CD4-positive, alpha-beta T cell treated with Interleukin-4 for 1 hour (primary cell): ENCODE results near the gene PRKCA.

Experiments
- DNase-seq, 2 donors: peaks; one replicate each; pipeline ENCODE4 v3.0.0-alpha.2; 2020 to 2022

Gene PRKCA

DNA sequence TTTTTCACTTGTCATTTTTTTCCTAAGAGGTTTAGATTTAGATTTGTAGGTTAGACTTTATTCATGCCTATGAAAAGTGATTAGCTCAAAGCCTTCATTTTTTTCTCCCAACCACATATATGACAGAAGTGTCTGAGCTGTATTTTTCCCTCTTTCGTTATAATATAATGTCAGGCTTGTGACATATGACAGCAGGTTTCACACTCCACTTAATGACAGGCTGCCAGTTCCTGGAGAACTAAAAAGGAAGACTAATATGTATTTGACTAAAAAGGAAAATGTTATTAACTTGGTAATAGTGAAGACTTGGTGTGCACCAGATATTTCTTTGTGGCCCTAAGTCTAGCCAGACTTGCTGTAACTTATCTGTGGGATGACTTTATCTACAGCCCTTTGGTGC is 331.8 kb downstream of the PRKCA start:
- no peak for DNase-seq

DNA sequence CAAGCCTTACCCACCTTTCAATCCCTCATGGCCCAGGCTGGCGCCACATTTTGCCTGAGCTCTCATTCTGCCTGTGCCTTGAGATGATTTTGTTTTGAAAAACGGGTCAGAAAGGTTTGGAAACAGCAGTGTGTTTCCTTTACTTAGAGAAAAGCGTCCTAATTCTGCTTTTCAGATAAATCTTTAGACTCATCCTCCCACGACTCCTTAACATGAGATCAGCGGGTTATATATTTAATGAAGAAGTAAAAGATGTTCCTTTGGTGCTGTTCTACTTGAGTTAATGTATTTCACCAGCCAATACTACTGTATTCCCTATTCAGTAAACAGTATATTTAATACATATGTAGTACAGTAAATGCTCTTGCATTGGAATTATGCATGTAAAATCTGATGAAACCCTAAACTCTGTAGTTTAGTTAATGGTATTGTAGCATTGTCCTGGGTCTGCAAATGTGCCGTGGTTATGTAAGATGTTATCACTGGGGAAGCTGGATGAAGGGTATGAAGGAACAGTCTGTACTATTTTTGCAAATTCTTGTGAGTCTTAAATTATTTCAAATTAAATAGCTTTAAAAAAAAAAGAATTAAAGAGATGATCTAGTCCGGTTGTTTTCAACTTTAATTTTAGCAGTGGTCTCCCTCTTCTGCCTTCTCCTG is 333.1 kb downstream of the PRKCA start:
- no peak for DNase-seq

DNA sequence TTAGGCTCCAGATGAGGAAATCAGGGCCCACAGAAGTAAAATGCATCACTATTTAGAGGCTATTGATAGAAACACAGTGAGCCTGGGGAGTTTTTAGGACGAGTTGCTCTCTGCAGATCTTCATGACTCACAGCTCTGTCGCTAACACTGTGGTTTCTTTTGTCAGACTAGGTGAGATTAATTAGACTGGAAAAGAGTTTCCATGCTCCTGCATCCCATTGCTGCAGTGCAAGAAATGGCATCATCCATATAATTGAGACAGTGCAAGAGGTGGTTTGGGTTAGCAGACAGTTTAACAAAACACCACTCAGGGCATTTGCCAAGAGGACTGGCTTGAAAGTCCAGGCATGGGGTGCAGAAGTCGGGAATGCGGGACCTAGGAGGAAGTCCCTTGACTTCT is 333.7 kb downstream of the PRKCA start:
- no peak for DNase-seq

DNA sequence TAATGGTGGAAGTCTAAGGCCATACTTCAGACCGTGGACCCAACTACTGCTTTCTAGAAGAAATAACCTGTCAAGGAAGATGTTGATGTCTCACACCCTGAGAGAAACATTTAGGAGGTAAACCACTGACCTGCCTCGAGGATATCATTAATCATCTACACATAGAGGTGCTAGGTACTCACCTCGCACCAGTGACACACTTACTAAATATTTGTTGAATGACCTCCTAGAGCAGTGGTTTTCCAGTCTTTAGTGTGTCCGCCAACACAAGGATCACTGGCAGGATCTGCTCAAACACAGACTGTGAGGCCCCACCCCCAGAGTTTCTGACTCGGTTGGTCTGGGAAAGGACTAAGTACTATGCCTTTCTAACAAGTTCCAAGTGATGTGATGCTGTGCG is 335.1 kb downstream of the PRKCA start:
- DNase-seq, result no peak

DNA sequence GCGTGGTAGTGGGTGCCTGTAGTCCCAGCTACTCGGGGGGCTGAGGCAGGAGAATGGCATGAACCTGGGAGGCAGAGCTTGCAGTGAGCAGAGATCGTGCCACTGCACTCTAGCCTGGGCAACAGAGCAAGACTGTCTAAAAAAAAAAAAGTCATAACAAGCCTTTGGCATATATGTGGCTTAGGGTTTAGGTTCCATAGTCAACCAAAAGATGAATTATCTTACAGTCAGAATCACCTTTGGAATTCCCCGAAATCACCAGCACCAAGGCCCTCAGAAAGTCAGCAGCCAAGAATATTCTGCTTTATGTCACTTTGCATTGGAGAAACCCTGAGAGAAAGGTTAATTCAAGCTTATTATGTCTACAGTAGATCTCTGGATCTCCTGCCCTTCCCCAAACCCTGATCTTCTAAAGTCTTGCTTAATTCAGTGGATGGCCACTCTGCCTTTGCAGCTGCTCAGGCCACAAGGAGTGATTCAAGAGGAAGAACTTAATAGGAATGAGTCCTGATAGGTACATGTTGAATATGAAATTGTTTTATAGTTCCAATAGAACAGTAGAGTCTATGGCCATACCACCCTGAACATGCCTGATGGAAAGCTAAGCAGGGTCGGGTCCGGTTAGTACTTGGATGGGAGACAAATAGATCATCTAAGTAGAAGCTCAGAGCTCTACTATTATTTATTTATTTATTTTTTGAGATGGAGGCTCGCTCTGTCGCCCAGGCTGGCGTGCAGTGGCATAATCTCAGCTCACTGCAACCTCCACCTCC is 336.5 kb downstream of the PRKCA start:
- DNase-seq, result no peak

DNA sequence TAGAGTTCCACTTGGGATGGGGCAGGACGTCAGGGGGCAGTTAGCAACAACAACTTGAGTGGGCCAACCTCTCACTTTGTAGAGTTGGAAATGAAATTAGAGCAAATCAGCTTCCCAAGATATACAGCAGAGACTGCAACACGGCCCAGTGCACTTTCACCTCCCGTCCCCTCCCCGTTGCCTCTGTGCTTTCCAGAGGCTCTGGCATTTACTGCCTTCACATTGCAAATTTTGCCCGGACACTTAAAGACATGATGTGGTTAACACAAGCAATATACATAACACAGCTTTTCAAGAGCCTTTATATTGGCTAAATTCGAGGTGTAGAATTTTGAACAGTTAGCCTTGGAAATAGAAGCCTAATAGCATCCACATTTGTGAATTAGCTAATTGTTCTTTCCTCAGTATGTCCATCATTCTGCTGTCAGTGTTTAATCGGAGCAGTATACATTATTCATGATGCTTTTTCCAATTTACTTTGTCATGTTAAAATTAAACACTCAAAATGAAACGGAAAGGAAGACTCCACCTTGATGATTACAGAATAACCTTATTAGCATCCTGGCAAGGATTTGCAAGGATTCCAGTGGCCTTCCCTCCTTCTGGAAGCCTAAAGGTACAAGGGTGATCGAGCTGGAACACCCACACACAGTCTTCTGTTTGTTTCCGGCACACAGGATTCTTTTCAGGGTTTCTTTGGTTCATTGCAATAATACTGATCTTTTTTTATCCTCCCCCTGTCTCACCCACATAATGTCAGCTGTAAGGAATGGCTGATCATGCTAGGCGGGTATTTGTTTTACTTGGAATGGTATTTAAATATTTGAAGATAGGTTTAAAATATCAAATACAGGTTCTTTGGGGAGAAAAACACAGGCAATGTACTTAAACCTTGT is 341.6 kb downstream of the PRKCA start:
- no peak for DNase-seq

DNA sequence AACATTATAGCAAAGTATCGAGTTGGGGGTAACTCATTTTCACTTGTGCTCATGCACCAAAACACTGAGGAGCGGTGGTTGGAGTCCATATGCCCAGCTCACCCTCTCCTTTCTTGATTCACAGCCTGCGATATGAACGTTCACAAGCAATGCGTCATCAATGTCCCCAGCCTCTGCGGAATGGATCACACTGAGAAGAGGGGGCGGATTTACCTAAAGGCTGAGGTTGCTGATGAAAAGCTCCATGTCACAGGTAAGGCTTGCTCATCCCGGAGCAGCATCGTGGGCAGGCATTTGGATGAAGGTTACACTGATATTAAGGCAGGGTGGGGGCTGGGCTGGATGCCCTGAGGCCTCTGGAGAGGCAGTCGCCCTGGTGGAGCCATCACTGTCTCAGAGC is 342.8 kb downstream of the PRKCA start:
- no peak for DNase-seq

DNA sequence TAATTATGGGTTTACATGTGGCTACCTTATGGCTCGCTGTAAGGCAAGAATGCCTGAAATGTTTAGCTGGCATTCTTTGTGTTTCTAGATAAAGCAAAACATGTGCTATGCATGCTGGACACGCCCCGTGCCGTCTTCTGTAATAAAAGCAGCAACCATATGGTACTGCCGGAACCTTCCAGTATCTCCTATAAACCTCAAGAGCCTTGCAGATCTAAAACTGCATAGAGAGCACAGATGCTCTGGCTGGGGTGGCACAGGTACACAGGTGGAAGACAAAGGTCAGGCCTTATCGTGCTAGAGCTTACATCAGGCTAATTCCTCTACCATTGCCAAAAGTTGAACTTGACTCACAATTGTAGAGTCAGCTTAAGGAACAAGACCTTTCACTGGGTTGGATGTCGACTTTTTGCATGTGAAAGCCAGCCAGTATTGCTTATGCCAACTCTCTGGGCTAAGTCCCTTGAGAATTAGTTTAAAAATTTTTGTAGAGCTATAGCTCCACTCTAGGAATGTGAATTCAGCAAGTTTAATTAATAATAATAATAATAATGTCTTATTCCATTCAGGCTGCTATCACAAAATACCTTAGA is 345.1 kb downstream of the PRKCA start:
- no peak for DNase-seq

DNA sequence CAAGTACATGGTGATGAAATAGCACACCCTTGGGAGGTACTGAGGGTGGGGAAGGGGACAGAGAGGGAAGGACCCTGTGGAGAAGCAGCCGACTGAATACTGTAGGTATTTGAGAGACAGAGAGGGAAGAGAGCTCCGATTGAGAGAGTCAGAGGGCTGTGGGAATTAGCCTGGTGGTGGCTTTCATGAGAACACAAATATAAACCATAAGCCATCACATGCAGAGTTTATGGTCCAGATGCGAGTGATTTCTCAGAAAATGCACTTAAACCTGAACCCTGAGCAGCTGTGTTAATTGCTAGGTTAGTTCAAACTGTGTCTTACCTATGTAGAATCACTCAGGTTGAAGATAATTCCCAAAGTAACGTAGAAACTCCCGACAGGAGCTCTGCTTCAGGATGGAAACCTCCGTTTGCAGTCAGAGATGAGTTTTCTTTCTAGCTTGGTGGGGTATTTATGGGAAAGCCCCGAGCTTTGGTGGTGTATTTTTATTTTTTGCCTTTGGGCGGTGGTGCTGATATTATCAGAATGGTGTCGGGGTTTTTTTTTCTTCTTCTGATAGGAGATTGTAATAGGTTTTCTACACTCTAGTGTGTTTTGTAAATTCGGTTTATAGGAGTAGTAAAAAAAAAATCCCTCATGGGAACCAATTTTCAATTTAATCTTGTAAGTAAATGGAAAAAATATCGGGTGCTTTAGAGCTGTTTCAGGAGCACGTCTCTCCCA is 347.6 kb downstream of the PRKCA start:
- DNase-seq, result peak in 1 of 2 donors; percentile 35

DNA sequence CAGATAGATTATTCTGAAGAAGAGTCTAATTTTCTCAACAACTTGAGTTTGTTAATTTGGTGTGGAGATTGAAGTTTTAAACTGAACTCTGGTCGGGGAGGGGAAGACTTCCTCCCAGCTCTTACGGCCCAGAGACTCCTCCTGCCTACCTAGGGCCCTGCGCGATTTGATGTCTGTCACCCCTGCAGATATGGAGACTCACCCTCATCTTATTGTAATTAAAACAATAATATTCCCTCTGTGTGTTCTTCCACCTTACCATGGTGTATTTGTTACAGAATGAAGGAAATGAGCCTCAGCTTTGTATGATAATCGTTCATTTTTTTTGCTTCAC is 348.1 kb downstream of the PRKCA start:
- no peak for DNase-seq

DNA sequence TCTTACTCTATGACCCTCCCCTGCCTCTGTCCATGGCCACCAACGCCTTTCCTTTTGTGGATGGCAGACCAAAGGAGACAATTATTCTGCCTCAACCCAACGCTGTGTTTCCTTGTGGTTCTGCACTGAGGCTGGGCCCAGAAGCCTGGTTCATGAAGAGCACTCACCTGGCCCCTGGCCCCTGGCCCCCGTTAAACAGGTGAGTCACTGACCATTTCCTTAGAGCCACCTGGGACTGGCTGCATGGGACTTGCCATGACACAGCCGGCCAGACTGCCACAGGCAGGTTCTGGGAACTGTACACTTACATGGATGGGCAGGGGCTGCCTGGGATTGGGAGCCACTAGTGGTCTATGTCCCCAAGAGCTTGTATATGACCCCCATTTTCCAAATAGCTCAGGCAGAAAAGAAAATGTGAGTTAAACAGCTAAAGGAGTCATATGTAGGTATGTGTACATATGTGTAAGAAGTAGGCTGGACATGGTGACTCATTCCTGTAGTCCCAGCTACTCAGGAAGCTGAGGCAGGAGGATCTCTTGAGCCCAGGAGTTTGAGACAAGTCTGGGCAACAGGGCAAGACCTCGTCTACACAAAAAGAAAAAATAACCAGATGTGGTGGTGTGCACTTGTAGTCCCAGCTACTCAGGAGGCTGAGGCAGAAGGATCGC is 350.6 kb downstream of the PRKCA start:
- no peak for DNase-seq

DNA sequence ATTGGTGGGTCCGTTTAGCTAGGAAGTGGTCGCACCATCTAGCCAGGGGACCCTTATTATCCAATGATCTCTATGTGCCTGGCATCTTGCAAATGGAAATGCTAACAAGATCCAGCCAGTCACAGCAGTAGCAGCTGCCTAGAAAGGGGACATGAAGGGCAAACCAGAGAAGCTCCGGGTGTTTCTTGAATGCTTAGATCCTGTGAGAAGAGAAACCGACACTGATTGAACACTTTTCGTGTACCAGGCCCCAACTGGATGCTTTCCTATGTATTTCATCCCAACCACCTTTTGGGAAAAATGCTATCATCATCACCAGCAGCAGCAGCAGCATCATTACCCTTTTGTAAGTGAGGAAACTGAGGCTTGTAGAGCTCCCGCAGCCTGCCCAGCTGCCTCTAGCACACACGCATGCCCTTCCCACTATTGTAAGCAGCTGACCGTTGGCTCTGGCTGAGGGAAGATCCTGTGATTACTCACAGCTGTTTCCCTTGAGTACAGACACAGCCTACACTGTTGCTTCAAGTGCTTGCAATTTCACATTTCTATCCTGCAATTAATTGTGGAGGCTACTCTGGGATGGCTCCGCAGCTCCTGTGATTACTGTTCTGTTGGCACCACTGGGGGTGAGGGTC is 351.8 kb downstream of the PRKCA start:
- DNase-seq, result no peak

DNA sequence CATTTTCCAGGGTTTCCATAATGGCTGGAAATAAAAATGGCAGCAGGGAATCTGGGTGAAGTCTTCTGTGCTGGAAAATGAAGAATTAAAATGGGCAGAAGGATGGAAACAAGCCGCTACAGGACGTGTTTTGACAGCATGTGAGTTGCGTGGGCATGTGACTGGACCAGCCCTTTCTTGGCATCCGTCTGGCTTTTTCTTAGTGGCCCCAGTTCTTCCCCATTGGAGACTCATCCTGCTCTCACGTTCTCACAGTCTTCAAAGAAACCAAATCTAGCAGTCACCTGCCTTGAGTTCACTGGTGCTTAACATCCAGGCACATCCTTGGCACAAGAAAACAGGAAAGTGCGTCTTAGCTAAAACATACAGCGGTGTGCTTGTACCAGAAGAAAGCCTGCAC is 352.4 kb downstream of the PRKCA start:
- DNase-seq, result no peak

DNA sequence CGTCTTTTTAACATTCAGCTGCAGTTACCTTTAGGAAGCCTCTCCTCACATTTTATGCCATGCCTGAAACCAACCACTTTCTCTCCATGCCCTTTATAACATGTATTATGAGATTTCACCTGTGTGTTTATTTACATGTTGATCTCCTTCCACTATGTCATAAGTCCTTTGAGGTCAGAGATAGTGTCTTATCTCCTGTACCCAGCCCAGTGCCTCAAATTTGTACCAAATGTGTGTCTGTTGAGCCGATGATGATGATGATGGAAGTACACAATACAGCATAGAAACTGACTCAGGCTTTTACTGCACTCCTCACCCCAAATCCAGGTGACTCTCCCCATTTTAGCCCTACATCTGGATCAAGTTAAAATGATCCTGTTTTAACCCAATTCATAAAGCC is 353.0 kb downstream of the PRKCA start:
- no peak for DNase-seq

DNA sequence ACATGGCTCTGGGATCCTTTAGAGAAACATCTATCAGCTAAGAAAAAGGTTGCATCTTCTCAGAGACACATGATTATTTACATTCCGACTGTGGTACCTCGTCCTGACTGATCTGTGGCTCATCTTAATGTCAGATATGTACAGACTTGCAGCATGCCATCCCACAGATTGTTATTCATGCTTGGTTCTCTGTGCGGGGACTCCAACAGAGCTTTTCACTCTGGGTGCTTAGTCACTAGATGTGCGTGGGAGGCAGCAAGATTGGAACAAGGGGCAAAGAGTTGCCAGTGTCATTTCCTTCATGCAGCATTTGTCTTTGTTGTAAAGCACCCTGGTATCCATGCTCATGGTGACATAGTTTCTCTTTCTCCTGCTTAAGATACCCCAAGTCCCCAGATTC is 353.4 kb downstream of the PRKCA start:
- no peak for DNase-seq

DNA sequence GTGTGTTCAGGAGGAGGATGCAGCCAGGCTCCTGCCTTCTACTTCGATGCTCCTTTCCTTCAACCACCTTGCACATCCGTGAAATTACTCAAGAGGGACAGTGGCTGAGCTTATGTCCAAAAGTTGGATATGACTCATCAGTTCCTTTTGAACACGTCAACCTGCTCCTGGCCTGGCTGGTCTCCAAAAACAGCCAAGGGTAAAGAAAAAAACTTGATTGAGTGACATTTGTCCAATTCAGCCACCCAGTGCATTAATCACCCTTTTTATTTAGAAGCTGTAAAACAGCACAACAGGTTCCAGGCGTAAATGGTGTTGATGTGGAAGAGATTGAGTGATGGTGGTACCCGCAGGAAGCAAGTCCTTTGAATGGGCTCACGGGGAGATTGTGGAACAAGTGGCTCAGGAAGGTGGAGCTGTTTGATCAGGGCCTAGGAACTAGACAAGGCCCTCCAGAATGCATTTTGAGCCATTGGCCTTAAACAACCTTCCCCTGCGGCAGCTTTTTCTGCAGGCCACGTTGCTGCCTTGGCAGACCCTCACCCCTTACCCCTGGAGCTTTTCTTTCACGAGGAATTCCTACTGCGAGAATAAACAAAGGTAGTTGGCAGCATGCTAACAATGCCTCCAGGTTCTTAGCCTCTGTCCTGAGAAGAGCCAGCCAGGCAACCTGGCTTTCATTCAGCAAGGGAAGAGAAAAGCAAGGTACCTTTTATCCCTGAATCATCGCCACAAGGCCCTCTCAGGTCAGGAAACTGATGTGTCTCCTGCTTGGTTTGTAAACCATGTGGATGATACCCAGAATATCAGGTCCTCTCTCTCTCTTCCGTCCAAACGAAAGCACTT is 359.2 kb downstream of the PRKCA start:
- no peak for DNase-seq

DNA sequence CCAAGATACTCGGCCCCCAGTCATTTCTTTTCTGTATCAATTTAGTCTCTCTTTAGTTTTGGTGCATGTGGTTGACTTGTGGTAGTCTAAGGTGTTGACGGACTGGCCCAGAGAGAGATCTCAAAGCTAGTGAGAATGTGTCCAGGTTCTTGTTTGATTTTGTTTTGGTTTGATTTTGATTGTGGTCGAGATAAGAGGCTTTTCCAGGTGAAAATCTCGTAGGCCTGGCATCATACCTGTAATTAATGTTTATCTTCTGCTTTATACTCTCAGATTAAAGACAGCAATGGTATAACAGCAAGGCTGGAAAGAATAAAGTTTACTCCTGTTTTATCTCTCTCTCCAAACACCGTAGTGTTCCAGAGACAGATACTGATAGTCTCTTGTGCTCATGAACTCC is 360.1 kb downstream of the PRKCA start:
- no peak for DNase-seq

DNA sequence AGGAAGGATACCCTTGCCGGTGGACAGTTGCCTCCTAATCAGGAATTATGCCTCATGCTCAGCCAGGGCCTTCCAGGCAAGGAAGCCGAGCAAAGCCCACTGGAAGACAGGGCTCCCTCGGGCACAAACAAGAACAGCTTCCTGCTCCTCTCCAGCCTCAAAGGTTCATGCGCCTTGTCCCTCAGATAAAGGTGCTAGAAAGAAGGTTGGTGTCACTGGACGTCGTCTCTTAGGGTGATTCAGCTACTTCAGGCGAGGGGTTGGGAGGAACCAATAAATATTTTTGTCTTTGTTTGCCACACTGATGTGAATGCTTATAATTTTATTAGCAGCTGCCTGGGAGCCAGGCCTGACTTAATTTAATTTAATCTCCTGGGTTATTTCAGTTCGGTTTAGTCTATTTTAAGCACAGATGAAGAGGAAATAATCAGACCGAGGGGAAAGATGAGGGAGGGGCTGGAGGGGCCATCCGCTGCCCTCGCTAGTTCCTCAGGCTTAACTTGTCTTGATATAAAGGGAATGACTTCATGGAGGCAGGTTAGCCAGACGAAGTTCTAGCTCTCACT is 360.7 kb downstream of the PRKCA start:
- no peak for DNase-seq

DNA sequence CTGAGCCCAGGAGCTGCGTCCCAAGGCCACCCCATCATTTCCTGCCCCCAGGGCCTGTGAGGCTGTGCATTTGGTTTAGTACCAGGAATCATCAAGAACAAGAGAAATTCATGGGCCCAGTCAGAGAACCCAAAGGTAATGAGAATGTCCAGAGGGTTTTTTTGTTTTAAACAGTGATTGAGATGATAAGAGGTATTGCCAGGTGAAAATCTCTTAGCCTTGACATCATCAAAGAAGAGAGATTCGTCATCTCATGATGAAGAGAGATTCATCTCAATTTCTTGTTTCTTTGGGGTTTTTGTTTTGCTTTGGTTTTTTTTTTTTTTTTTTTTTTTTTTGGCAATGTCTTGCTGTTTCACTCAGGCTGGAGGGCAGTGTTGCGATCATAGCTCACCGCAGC is 361.9 kb downstream of the PRKCA start:
- no peak for DNase-seq

DNA sequence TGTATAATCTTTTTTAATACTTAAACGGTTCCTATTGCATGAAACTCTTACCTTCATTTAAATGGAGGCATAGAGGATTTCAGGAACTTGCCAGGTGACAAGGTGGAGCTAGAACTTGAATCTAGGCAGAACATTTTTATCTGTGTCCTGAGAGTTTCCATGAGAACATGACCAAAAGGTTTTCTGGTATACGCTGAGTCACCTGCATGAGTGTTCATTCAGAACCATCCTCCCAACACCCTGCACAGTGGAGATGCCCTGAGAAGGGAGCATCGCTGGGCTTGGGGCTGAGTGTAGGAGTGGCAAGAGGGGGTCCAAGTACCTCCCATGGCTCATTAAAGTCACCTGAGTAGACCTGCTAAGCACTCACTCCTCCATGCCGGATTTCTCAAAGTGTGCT is 362.8 kb downstream of the PRKCA start:
- DNase-seq, result no peak
